K562 (cell line): ENCODE data around the gene MOB1A. TPM values are rescaled to one million over a fixed set of nuclear protein-coding genes. Genes with fewer than 3 reads are reported as not detected.

ENCODE experiments used
- KDM1A ChIP-seq, 2 experiments: fragments of 450-650 bp; IDR thresholded peaks; 2 replicates each; pipeline ENCODE4 v1.6.1; 2016; ENCODE audit warnings: mild to moderate bottlenecking in 2 of 2
- KLF6 ChIP-seq: fragments of 250-450 bp; sonication (Bioruptor Pico); IDR thresholded peaks from 2 replicates; pipeline ENCODE4 v1.4.0; 2020; ENCODE audit warnings: mild to moderate bottlenecking, moderate library complexity, borderline replicate concordance
- NFRKB ChIP-seq: fragments of 450-650 bp; IDR thresholded peaks from 2 replicates; pipeline ENCODE4 v1.6.1; 2016; ENCODE audit warnings: low read depth
- POLR2AphosphoS5 ChIP-seq: IDR thresholded peaks from 2 replicates; pipeline ENCODE4 v1.6.1; 2011; ENCODE audit warnings: mild to moderate bottlenecking, low read depth, low read length, moderate library complexity; ENCODE audit not compliant: control insufficient read depth, insufficient read depth
- RCOR1 ChIP-seq, 2 experiments: IDR thresholded peaks; 2 replicates each; pipeline ENCODE4 v1.6.1; 2012; ENCODE audit warnings: low read depth in 2 of 2, low read length in 2 of 2, borderline replicate concordance in 1 of 2, improper control_type of control experiment in 1 of 2
- SUPT5H ChIP-seq: fragments of 450-650 bp; IDR thresholded peaks from 2 replicates; pipeline ENCODE4 v1.6.1; 2016
- TBP ChIP-seq: optimal IDR thresholded peaks from 2 replicates; pipeline ENCODE3; 2011; ENCODE audit warnings: low read depth, low read length, improper control_type of control experiment
- TCF3 ChIP-seq: sonication (generic); formaldehyde crosslinking; IDR thresholded peaks from 2 replicates; pipeline ENCODE4 v1.4.0; 2020; ENCODE audit warnings: mild to moderate bottlenecking, missing genetic modification reagents
- YY1 ChIP-seq, 3 experiments: IDR thresholded peaks; 2 replicates each; pipeline ENCODE4 v1.6.1; 2011; ENCODE audit warnings: low read length in 2 of 3, mild to moderate bottlenecking in 2 of 3, moderate library complexity in 2 of 3, borderline replicate concordance in 1 of 3, control low read depth in 1 of 3, low read depth in 1 of 3; ENCODE audit not compliant: insufficient read depth in 3 of 3, insufficient replicate concordance in 2 of 3, control insufficient read depth in 1 of 3, insufficient read length in 1 of 3; ENCODE audit errors: extremely low read depth in 1 of 3
- ZNF589 ChIP-seq: fragments of 200-800 bp; sonication (Bioruptor generic); IDR thresholded peaks from 2 replicates; pipeline ENCODE4 v1.6.1; 2016; ENCODE audit warnings: low read depth, missing genetic modification characterization, missing compliant biosample characterization
- ZNF644 ChIP-seq: fragments of 200-800 bp; sonication (Bioruptor generic); IDR thresholded peaks from 2 replicates; pipeline ENCODE4 v1.6.1; 2016; ENCODE audit warnings: low read depth, missing genetic modification characterization, missing compliant biosample characterization
- ZNF668 ChIP-seq: fragments of 250-450 bp; sonication (Bioruptor Pico); IDR thresholded peaks from 2 replicates; pipeline ENCODE4 v1.8.0; 2022; ENCODE audit warnings: mild to moderate bottlenecking, inconsistent platforms
- ZNF699 ChIP-seq: fragments of 250-450 bp; sonication (Bioruptor Pico); IDR thresholded peaks from 2 replicates; pipeline ENCODE4 v1.8.0; 2021; ENCODE audit warnings: mild to moderate bottlenecking, moderate library complexity; ENCODE audit not compliant: insufficient replicate concordance
- ZNF76 ChIP-seq: fragments of 250-450 bp; sonication (Bioruptor Pico); IDR thresholded peaks from 2 replicates; pipeline ENCODE4 v1.4.0; 2020; ENCODE audit warnings: mild to moderate bottlenecking, moderate library complexity, borderline replicate concordance
- ZSCAN29 ChIP-seq: fragments of 450-650 bp; IDR thresholded peaks from 2 replicates; pipeline ENCODE4 v1.6.1; 2017
- polyA plus RNA-seq, 8 experiments: library from polyadenylated mRNA; depleted of rRNA in 4 of 8; stranded (reverse) in 5 of 8; unstranded in 3 of 8; fragments of >200 nt; fragmentation: Nextera tagmentation in 2 of 8; fragmentation: Illumina TruSeq in 1 of 8; extraction: Ambion mirVana in 2 of 8; extraction: Trizol in 1 of 8; gene quantifications; 2 replicates each; pipeline versions ENCODE4 v1.2.1 to v1.2.3, GENCODE V29; 2011 to 2014; ENCODE audit warnings: inconsistent platforms in 1 of 8, missing spikeins in 1 of 8
- total RNA-seq, 7 experiments: library from RNA; depleted of rRNA in 6 of 7; stranded (reverse); fragments of >200 nt in 6 of 7; fragmentation: Illumina TruSeq in 2 of 7; extraction: Trizol in 2 of 7; gene quantifications; 2 replicates each; pipeline versions ENCODE4 v1.2.1 to v1.2.3, GENCODE V29; 2011 to 2021; ENCODE audit warnings: low replicate concordance in 1 of 7
- TF ChIP-seq, protein P1 (sequence below): sonication (generic); formaldehyde crosslinking; IDR thresholded peaks from 2 replicates; pipeline ENCODE4 v1.8.0; 2023; ENCODE audit warnings: mild to moderate bottlenecking, missing genetic modification reagents
- TF ChIP-seq, protein P2 (sequence below): fragments of 200-800 bp; sonication (Bioruptor generic); IDR thresholded peaks from 2 replicates; pipeline ENCODE4 v1.6.1; 2016; ENCODE audit warnings: missing genetic modification characterization, missing compliant biosample characterization
- TF ChIP-seq, protein P3 (sequence below): fragments of 450-650 bp; formaldehyde crosslinking; IDR thresholded peaks from 2 replicates; pipeline ENCODE4 v1.4.0; 2020; ENCODE audit warnings: mild to moderate bottlenecking, mixed read lengths

The MOB1A gene
- total and polyA plus RNA-seq, 9 of the 15 experiments (the other 6 are each of a cell fraction or from before 2014, with no cell fraction given), result 24.8 to 100 (median 60.2) TPM

DNA sequence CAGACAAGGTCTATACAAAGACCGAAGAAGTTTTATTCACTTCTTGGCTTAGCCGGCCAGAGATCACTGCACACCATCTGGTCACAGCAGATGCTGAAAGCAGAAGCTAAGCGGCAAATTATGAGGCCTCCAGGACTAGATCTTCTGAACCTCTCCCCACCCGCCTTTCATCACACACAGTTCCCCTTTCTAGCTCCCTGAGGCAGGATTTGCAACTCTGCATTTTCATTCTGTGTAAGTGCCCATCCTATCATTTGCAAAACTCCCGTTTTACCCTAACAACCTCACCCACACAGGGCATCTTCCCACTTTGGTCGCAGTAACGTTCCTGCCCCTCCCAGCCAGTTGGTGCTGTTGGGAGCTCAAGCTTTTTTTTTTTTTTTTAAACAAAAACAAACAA is 3.1 kb upstream of the MOB1A start (continued):
- TF ChIP-seq, protein P1, sequence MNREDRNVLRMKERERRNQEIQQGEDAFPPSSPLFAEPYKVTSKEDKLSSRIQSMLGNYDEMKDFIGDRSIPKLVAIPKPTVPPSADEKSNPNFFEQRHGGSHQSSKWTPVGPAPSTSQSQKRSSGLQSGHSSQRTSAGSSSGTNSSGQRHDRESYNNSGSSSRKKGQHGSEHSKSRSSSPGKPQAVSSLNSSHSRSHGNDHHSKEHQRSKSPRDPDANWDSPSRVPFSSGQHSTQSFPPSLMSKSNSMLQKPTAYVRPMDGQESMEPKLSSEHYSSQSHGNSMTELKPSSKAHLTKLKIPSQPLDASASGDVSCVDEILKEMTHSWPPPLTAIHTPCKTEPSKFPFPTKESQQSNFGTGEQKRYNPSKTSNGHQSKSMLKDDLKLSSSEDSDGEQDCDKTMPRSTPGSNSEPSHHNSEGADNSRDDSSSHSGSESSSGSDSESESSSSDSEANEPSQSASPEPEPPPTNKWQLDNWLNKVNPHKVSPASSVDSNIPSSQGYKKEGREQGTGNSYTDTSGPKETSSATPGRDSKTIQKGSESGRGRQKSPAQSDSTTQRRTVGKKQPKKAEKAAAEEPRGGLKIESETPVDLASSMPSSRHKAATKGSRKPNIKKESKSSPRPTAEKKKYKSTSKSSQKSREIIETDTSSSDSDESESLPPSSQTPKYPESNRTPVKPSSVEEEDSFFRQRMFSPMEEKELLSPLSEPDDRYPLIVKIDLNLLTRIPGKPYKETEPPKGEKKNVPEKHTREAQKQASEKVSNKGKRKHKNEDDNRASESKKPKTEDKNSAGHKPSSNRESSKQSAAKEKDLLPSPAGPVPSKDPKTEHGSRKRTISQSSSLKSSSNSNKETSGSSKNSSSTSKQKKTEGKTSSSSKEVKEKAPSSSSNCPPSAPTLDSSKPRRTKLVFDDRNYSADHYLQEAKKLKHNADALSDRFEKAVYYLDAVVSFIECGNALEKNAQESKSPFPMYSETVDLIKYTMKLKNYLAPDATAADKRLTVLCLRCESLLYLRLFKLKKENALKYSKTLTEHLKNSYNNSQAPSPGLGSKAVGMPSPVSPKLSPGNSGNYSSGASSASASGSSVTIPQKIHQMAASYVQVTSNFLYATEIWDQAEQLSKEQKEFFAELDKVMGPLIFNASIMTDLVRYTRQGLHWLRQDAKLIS, result no peak
- TF ChIP-seq RCOR1 (IDR thresholded peaks at IDR 0.05; ENCODE audit: borderline replicate concordance in 1 of 2, low read depth in 2 of 2, low read length in 2 of 2), result peak; percentile 40 to 80; a peak in 2 of 4 replicates
- TF ChIP-seq ZNF76 (CRISPR knock-in tag), result no peak
- no peak for TF ChIP-seq ZNF589 (CRISPR knock-in tag)
- TF ChIP-seq, protein P2, sequence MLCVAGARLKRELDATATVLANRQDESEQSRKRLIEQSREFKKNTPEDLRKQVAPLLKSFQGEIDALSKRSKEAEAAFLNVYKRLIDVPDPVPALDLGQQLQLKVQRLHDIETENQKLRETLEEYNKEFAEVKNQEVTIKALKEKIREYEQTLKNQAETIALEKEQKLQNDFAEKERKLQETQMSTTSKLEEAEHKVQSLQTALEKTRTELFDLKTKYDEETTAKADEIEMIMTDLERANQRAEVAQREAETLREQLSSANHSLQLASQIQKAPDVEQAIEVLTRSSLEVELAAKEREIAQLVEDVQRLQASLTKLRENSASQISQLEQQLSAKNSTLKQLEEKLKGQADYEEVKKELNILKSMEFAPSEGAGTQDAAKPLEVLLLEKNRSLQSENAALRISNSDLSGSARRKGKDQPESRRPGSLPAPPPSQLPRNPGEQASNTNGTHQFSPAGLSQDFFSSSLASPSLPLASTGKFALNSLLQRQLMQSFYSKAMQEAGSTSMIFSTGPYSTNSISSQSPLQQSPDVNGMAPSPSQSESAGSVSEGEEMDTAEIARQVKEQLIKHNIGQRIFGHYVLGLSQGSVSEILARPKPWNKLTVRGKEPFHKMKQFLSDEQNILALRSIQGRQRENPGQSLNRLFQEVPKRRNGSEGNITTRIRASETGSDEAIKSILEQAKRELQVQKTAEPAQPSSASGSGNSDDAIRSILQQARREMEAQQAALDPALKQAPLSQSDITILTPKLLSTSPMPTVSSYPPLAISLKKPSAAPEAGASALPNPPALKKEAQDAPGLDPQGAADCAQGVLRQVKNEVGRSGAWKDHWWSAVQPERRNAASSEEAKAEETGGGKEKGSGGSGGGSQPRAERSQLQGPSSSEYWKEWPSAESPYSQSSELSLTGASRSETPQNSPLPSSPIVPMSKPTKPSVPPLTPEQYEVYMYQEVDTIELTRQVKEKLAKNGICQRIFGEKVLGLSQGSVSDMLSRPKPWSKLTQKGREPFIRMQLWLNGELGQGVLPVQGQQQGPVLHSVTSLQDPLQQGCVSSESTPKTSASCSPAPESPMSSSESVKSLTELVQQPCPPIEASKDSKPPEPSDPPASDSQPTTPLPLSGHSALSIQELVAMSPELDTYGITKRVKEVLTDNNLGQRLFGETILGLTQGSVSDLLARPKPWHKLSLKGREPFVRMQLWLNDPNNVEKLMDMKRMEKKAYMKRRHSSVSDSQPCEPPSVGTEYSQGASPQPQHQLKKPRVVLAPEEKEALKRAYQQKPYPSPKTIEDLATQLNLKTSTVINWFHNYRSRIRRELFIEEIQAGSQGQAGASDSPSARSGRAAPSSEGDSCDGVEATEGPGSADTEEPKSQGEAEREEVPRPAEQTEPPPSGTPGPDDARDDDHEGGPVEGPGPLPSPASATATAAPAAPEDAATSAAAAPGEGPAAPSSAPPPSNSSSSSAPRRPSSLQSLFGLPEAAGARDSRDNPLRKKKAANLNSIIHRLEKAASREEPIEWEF (CRISPR knock-in tag), result no peak
- no peak for TF ChIP-seq ZNF699 (CRISPR knock-in tag)
- no peak for TF ChIP-seq SUPT5H
- TF ChIP-seq ZNF668 (CRISPR knock-in tag), result no peak
- peak; percentile 56; the same call in 1 of the 2 replicates for TF ChIP-seq POLR2AphosphoS5
- no peak for TF ChIP-seq NFRKB
- TF ChIP-seq, protein P3, sequence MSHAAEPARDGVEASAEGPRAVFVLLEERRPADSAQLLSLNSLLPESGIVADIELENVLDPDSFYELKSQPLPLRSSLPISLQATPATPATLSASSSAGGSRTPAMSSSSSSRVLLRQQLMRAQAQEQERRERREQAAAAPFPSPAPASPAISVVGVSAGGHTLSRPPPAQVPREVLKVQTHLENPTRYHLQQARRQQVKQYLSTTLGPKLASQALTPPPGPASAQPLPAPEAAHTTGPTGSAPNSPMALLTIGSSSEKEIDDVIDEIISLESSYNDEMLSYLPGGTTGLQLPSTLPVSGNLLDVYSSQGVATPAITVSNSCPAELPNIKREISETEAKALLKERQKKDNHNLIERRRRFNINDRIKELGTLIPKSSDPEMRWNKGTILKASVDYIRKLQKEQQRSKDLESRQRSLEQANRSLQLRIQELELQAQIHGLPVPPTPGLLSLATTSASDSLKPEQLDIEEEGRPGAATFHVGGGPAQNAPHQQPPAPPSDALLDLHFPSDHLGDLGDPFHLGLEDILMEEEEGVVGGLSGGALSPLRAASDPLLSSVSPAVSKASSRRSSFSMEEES (CRISPR knock-in tag), result no peak
- TF ChIP-seq TBP, result peak; percentile 41
- no peak for TF ChIP-seq ZSCAN29
- TF ChIP-seq YY1 (IDR thresholded peaks at IDR 0.05; ENCODE audit: borderline replicate concordance in 1 of 3, control insufficient read depth in 1 of 3, extremely low read depth in 1 of 3, insufficient read depth in 3 of 3, insufficient read length in 1 of 3, insufficient replicate concordance in 2 of 3, low read depth in 1 of 3, low read length in 2 of 3), result peak in 1 of 3 experiments; percentile 21
- TF ChIP-seq TCF3, result peak; percentile 73
- no peak for TF ChIP-seq ZNF644 (tag)
- TF ChIP-seq KLF6 (CRISPR knock-in tag), result no peak
- peak; percentile 27 to 54; a peak in 2 of 4 replicates for TF ChIP-seq KDM1A (IDR thresholded peaks at IDR 0.05)
